Naive thymus-derived CD8-positive, alpha-beta T cell (primary cell): Measurements from ENCODE around the gene KLKB1. TPM values are rescaled to one million over a fixed set of nuclear protein-coding genes. Genes with fewer than 3 reads are reported as not detected.
A peak's percentile ranks its signal among the peaks of the same experiment; 100 is the strongest.
"Not testable (repeated sequence)": the region's sequence is repeated elsewhere in the genome, so short reads cannot be mapped to it uniquely, and the experiment has no call there.

Experiments
- ATAC-seq, 2 donors: fragments of 150-1000 bp; cut with Tn5 transposase in 1 of 2; sonication (Bioruptor Pico), chemical (Tn5 transposase) in 1 of 2; 1 replicate in 1 of 2; 2 replicates in 1 of 2; pipeline ENCODE4 v1.10.0; 2021; ENCODE audit warnings: mild to moderate bottlenecking in 2 of 2, moderate library complexity in 2 of 2
- POLR2A ChIA-PET: fragments of 350-600 bp; sonication (Branson Sonifier 250); formaldehyde crosslinking; loops from one replicate; lab custom pipeline; 2021; ENCODE audit warnings: antibody characterized with exemption; lab: Charles Lee
- DNase-seq, 10 donors: peaks; one replicate each; pipeline versions ENCODE4 v3.0.0 to v3.0.0-alpha.2; 2020 to 2022
- H3K27ac Mint-ChIP-seq, 10 donors: one replicate each; pipeline ENCODE4 v1.8.0; 2020 to 2022; ENCODE audit warnings: mild to moderate bottlenecking in 10 of 10, mixed read lengths in 10 of 10, moderate library complexity in 4 of 10, inconsistent platforms in 1 of 10
- H3K27me3 Mint-ChIP-seq, 5 donors: one replicate each; pipeline ENCODE4 v1.8.0; 2021 to 2022; ENCODE audit warnings: mixed read lengths in 5 of 5
- H3K36me3 Mint-ChIP-seq, 3 donors: one replicate each; pipeline ENCODE4 v1.8.0; 2020 to 2022; ENCODE audit warnings: mixed read lengths in 3 of 3, mild to moderate bottlenecking in 2 of 3, inconsistent platforms in 1 of 3
- H3K4me1 Mint-ChIP-seq, 4 donors: one replicate each; pipeline ENCODE4 v1.8.0; 2021 to 2022; ENCODE audit warnings: mixed read lengths in 4 of 4
- H3K4me3 Mint-ChIP-seq, 10 donors: one replicate each; pipeline ENCODE4 v1.8.0; 2020 to 2022; ENCODE audit warnings: mild to moderate bottlenecking in 10 of 10, mixed read lengths in 10 of 10, moderate library complexity in 6 of 10, inconsistent platforms in 1 of 10
- H3K9me3 Mint-ChIP-seq, 9 donors: one replicate each; pipeline ENCODE4 v1.8.0; 2020 to 2022; ENCODE audit warnings: mixed read lengths in 9 of 9, mild to moderate bottlenecking in 3 of 9, inconsistent platforms in 1 of 9, moderate library complexity in 1 of 9
- polyA plus RNA-seq, 3 donors: library from polyadenylated mRNA; unstranded; fragments of 300-500 nt; fragmentation: Illumina TruSeq; gene quantifications; one replicate each; pipeline ENCODE4 v1.2.3, GENCODE V29; 2021
- total RNA-seq, 8 experiments: library from RNA in 2 of 8; stranded (reverse) in 2 of 8; gene quantifications; one replicate each; pipeline ENCODE4 v1.2.3 and lab custom pipeline; 2021 to 2026

The KLKB1 gene
- total and polyA plus RNA-seq, 5 experiments from 2014 or later, result 1.8 to 2.9 TPM; not detected in 3

- ATAC-seq (no peak), DNase-seq (no peak)
- H3K4me3 Mint-ChIP-seq, result no peak overlapping the region
- peaks cover 0 to 8% (median 0%) of the 10 kb centered on the region in 5 donors for H3K27me3 Mint-ChIP-seq
- POLR2A ChIA-PET, result no interaction called here
- H3K27ac Mint-ChIP-seq, result no peak overlapping the region
- H3K9me3 Mint-ChIP-seq, result peaks cover 0 to 11% (median 5%) of the 10 kb centered on the region in 9 donors
- H3K4me1 Mint-ChIP-seq, result no peaks in the 10 kb centered on the region
- H3K36me3 Mint-ChIP-seq, result peaks cover 8 to 27% (median 11%) of the 10 kb centered on the region in 3 donors
Measured at GRCh38 chr4:186250760-186251159, 23.5 kb downstream of the KLKB1 start.

- no peak for DNase-seq
Measured at GRCh38 chr4:186255122-186255521, 27.8 kb downstream of the KLKB1 start.

GRCh38 chr4:186258216-186258811 lies 31.0 kb downstream of the KLKB1 start:
- DNase-seq (no peak), ATAC-seq (no peak)
- Mint-ChIP-seq H3K27ac (no peak overlapping the region), H3K9me3 (no peaks in the 10 kb centered on the region), H3K4me3 (no peak overlapping the region), H3K36me3 (peaks cover 0 to 15% (median 2%) of the 10 kb centered on the region in 3 donors), H3K27me3 (peaks cover 0 to 8% (median 5%) of the 10 kb centered on the region in 5 donors), H3K4me1 (peaks cover 0 to 2% (median 0%) of the 10 kb centered on the region in 4 donors)
- POLR2A ChIA-PET, result no interaction called here

More at GRCh38 chr4:186255122-186255521, 27.8 kb downstream of the KLKB1 start:
- POLR2A ChIA-PET, result no interaction called here
- Mint-ChIP-seq H3K27ac (no peak overlapping the region), H3K36me3 (peaks cover 10 to 26% (median 11%) of the 10 kb centered on the region in 3 donors), H3K4me3 (no peak overlapping the region), H3K4me1 (peaks cover 0 to 1% (median 0%) of the 10 kb centered on the region in 4 donors), H3K27me3 (no peaks in the 10 kb centered on the region), H3K9me3 (no peaks in the 10 kb centered on the region)
- ATAC-seq, result no peak

GRCh38 chr4:186260117-186260503 lies 32.8 kb downstream of the KLKB1 start:
- H3K27ac Mint-ChIP-seq, result no peak overlapping the region
- H3K36me3 Mint-ChIP-seq, result peaks cover 0 to 11% (median 2%) of the 10 kb centered on the region in 3 donors
- POLR2A ChIA-PET, result no interaction called here
- no peaks in the 10 kb centered on the region for H3K9me3 Mint-ChIP-seq
- H3K4me1 Mint-ChIP-seq, result peaks cover 0 to 2% (median 0%) of the 10 kb centered on the region in 4 donors
- DNase-seq (no peak), ATAC-seq (no peak)
- peaks cover 3 to 16% (median 5%) of the 10 kb centered on the region in 5 donors for H3K27me3 Mint-ChIP-seq
- no peak overlapping the region for H3K4me3 Mint-ChIP-seq

GRCh38 chr4:186260504-186261448 lies 33.5 kb downstream of the KLKB1 start:
- Mint-ChIP-seq H3K27me3 (peaks cover 3 to 17% (median 6%) of the 10 kb centered on the region in 5 donors), H3K4me3 (no peak overlapping the region), H3K9me3 (no peaks in the 10 kb centered on the region), H3K36me3 (peaks cover 0 to 6% (median 2%) of the 10 kb centered on the region in 3 donors), H3K4me1 (peaks cover 0 to 2% (median 0%) of the 10 kb centered on the region in 4 donors), H3K27ac (no peak overlapping the region)
- no peak for ATAC-seq
- DNase-seq, result no peak
- POLR2A ChIA-PET, result no interaction called here

GRCh38 chr4:186264660-186265059 lies 37.4 kb downstream of the KLKB1 start:
- H3K9me3 Mint-ChIP-seq, result peaks cover 0 to 4% (median 0%) of the 10 kb centered on the region in 9 donors
- ATAC-seq, result no peak
- peaks cover 19 to 49% (median 30%) of the 10 kb centered on the region in 5 donors for H3K27me3 Mint-ChIP-seq
- H3K4me3 Mint-ChIP-seq, result no peak overlapping the region
- H3K36me3 Mint-ChIP-seq, result no peaks in the 10 kb centered on the region
- POLR2A ChIA-PET, result no interaction called here
- H3K4me1 Mint-ChIP-seq, result peaks cover 0 to 2% (median 0%) of the 10 kb centered on the region in 4 donors
- no peak overlapping the region for H3K27ac Mint-ChIP-seq
- DNase-seq, result no peak

- POLR2A ChIA-PET, H3K4me1 Mint-ChIP-seq, H3K4me3 Mint-ChIP-seq, DNase-seq, H3K9me3 Mint-ChIP-seq, ATAC-seq, H3K36me3 Mint-ChIP-seq: not testable (repeated sequence)
- H3K27ac Mint-ChIP-seq, result peak overlapping the region in 1 of 10 donors; percentile 79
- peaks cover 20 to 50% (median 30%) of the 10 kb centered on the region in 5 donors for H3K27me3 Mint-ChIP-seq
Measured at GRCh38 chr4:186265250-186265649, 37.9 kb downstream of the KLKB1 start.

- POLR2A ChIA-PET, result interaction anchor here (0.5 kb wide), 1 partner anchor 14 kb away, joined by 5 read pairs; no protein-coding TSS in a partner anchor
Measured at GRCh38 chr4:186265683-186266652, 38.7 kb downstream of the KLKB1 start, which contains the start of gene F11. F11 (plus strand) TSS chr4:186266189; CDS start chr4:186267137, 948 bp downstream.

GRCh38 chr4:186266729-186267456 lies 39.6 kb downstream of the KLKB1 start:
- peaks cover 20 to 57% (median 30%) of the 10 kb centered on the region in 5 donors for H3K27me3 Mint-ChIP-seq
- no peaks in the 10 kb centered on the region for H3K4me1 Mint-ChIP-seq
- H3K27ac Mint-ChIP-seq, result peak overlapping the region in 1 of 10 donors; percentile 25
- POLR2A ChIA-PET, result interaction anchor here (0.5 kb wide), 1 partner anchor 14 kb away, joined by 5 read pairs; no protein-coding TSS in a partner anchor
- H3K36me3 Mint-ChIP-seq, result no peaks in the 10 kb centered on the region
- no peak overlapping the region for H3K4me3 Mint-ChIP-seq
- peaks cover 0 to 4% (median 0%) of the 10 kb centered on the region in 9 donors for H3K9me3 Mint-ChIP-seq
- ATAC-seq (no peak), DNase-seq (no peak)

More at GRCh38 chr4:186265683-186266652, 38.7 kb downstream of the KLKB1 start, which contains the start of gene F11:
- no peaks in the 10 kb centered on the region for H3K4me1 Mint-ChIP-seq
- peaks cover 0 to 4% (median 0%) of the 10 kb centered on the region in 9 donors for H3K9me3 Mint-ChIP-seq
- no peak within 1 kb of the TSS for H3K4me3 Mint-ChIP-seq
- no peak for DNase-seq
- H3K27me3 Mint-ChIP-seq, result peaks cover 20 to 51% (median 30%) of the 10 kb centered on the region in 5 donors
- ATAC-seq, result no peak
- H3K27ac Mint-ChIP-seq, result peak within 1 kb of the TSS in 1 of 10 donors; percentile 79
- no peaks in the 10 kb centered on the region for H3K36me3 Mint-ChIP-seq

- ATAC-seq, result no peak
- Mint-ChIP-seq H3K27me3 (peaks cover 14 to 37% (median 22%) of the 10 kb centered on the region in 5 donors), H3K4me1 (no peaks in the 10 kb centered on the region), H3K9me3 (peaks cover 0 to 4% (median 0%) of the 10 kb centered on the region in 9 donors), H3K27ac (no peak overlapping the region), H3K36me3 (no peaks in the 10 kb centered on the region), H3K4me3 (no peak overlapping the region)
- no peak for DNase-seq
- POLR2A ChIA-PET, result no interaction called here
Measured at GRCh38 chr4:186271081-186271678, 43.9 kb downstream of the KLKB1 start.
